Stimulated activated CD8-positive, alpha-beta memory T cell treated with anti-CD3 and anti-CD28 coated beads, Interleukin-2, amount 100 ng/mL, for 1 hour (primary cell): ENCODE results near the gene GPHA2.

Experiments
- DNase-seq, 2 donors: peaks; one replicate each; pipeline ENCODE4 v3.0.0-alpha.2; 2020; ENCODE audit warnings: low read depth in 2 of 2

Gene GPHA2

DNA sequence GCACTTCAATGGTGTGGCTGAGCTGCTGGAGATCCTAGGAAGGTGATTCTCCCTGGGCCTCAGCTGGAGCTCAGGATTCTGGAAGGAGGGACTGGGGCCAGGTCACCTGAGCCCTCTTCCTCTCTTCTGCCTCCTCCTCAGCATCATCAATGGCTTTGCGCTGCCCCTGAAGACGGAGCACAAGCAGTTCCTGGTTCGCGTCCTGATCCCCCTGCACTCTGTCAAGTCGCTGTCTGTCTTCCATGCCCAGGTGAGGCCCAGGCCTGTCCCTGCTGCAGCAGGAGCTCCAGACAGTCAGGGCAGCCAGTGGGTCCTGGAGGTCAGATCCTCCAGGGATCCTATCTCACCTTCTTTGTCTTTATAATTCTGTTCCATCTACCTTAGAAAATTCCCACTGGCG is 5.4 kb downstream of the GPHA2 start:
- DNase-seq: no peak

DNA sequence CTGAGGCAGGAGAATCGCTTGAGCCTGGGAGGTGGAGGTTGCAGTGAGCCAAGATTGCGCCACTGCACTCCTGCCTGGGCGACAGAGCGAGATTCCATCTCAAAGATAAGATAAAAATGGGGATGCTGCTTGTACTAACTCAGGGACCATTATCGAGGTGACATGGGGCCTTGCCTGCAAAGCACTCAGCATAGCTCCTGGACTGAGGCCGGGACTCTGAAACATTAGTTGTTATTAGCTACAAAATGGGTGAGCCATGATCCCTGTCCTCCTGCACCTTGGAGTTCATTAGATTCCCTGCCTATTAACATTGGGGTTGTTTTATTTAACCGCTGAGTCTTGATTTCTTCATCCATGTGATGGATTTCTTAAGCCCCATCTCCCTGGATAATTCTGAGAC is 6.1 kb downstream of the GPHA2 start:
- DNase-seq: no peak

DNA sequence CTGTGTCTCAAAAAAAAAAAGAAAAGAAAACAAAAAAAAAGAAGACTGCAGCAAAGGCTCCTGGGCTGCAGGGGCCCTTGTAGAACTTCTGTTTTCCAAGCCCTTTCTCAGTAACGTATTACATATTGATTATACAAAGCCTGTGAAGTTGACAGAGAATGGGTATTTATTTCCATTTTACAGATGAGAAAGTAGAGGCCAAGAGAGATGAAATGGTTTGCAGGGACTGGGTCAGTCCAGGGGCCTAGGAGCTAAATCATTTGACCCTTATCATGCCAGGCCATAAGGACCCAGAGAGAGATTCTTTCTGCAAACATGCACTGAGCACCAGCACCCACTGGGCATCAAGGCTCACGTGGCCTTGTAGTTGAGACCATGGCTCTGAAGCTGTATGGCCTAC is 6.7 kb downstream of the GPHA2 start:
- DNase-seq: no peak

DNA sequence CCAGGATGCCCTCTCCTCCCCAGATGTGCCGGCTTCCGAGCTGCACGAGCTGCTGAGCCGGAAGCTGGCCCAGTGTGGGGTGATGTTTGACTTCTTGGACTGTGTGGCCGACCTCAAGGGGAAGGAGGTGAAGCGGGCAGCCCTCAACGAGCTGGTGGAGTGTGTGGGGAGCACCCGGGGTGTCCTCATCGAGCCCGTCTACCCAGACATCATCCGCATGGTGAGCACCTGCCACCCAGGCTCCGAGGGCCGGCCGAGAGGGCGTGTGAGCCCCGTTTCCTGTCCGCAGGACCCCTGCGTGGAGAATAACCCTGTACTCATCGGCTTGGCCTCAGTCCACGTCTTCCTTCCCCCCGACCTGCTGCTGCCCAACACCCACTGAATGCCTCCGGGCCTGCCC is 9.0 kb downstream of the GPHA2 start:
- no peak for DNase-seq

DNA sequence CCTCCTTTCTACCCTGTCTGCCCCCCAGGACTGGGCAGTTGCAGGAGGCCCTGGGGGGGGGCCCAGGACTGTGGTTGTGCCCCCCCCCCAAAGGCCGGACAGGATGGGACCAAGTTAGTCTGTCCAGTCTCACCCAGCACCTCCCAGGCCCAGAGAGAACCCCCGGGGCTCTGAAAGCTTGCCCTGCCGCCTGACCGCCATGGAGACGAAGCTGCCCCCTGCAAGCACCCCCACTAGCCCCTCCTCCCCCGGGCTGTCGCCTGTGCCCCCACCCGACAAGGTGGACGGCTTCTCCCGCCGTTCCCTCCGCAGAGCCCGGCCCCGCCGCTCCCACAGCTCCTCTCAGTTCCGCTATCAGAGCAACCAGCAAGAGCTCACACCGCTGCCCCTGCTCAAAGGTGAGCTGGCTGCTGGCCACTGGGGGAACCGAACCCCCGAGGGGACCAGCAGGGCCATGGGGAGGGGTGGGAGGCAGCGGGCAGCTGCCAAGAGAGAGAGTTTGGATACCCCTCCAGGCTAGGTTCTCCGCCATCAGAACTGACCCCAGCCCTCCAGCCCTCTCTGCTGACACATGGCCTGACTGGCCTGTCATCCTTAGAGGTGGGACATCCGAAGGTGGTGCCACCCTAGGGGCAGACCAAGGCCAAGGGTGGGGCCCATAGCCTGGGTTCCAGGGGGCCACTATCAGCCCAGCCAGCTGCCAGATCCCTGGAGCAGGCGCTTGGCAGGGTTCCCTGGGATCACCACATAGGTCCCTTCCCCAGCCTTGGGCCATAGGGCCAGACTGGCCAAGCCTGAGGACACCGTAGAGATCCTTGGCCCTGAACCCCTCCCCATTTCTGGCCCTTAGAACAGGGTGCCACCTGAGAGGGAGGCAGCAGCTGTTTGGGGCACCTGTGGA is 9.9 kb downstream of the GPHA2 start:
- no peak for DNase-seq

DNA sequence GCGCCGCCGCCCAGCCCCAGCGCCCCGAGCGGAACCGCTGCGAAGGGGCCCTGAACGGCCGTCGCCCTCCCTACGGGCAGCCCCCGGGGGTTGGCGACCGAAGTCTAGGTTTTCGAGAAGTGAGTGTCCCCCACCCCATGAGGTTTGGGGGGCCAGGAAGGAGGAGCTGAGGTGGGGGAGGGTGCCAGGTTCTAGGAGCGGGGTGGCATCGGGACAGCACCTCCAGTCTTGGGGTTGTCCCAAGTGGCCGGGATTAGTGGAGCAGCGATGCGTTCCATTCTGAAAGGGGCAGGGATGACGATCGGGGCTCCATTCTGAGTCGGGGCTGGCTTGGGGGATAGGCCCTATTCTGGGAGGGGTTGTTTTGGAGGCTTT is 10.8 kb downstream of the GPHA2 start:
- DNase-seq: no peak

DNA sequence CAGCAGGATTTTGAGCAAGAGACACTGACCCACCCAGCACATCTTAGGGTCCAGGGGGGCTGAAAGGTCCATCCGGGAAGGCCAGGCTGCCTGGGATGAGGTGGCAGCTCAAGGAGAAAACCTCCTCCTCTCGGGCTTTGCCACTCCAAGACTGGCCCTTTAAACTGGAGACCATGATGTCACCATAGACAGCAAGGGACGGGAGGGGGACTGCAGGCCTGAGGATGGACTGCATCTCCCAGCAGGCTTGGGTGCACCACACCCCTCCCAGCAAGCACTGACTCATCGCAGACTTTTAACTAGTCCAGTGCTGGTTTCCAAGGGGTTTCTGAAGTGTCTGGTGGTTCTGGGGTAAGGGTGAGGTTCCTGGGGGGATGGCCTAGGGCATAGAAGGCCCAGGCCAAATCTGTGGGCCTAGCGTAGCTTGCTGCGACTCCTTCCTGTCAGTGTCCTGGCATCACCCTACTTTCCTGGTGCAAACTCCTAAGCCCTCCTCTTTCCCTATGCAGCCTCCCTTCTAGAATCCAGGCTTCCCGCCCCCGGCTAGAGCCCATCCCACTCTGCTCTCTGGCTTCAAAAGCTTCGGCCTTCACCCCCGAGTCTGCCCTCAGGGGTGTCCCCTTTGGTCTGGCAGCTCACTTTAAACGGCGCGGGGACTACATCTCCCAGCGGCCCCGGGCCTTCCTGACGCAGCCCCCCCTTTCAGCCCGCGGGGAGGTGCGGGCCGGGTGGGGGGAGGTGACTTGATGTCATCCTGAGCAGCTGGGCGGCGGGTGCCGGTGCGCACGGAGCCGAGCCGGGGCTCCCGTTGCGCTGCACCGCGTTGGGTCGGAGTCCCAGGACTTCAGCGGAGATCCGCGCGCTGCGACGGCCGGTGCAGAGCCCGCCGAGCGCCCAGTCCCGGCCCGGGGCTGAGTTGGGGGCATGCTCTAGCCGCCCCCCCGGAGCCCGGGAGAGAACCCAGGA is 11.5 kb downstream of the GPHA2 start, which contains the start of gene PPP2R5B:
Gene PPP2R5B, plus strand, starts transcription at position 746 of the 966 bp plus-strand sequence. CDS start 1,046 bp downstream, outside the sequence.
- peak; percentile 71 to 83 for DNase-seq

DNA sequence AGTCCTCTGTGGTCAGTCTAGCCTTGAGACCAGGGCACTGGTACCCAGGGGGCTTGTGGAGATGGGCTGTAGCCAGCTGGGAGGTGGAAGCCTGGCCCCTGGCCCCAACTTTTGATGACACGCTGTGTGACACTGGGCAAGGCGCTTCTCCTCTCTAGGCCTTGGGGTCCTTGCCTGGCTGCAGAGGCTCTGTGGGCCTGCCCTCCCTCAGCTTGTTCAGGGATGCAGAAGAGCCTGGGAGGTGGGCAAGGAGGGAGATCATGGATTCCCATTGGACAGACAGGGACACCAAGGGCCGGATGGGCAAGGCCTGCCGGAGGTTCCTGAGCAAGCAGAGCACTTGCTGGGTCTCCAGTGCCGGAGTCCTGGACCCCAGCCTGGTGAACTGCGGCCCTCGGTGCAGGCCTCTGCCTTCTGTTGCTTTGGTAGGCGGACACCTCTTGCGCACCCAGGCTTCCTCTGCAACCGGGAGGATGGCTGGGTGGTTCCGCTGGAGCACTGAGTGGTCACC is 12.5 kb downstream of the GPHA2 start:
- no peak for DNase-seq

DNA sequence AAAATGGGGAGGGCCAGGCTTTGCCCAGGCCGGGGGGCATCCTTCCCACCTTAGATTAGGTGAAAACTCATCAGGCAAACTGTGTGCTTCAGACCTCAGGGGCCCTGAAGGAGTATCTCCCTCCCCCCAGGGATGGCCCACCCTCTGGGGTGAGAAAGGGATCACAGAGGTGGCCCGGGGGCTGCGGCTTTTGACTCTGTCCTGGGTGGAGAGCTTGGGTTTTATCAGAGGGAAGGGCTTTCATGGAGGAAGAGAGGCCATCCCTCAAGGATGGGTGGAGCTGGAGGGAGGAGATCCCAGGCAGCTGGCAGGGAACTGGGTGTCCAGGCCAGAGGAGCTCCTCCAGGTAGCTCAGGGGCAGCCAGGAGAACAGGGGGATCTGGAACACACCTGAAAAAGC is 14.3 kb downstream of the GPHA2 start:
- DNase-seq: no peak

DNA sequence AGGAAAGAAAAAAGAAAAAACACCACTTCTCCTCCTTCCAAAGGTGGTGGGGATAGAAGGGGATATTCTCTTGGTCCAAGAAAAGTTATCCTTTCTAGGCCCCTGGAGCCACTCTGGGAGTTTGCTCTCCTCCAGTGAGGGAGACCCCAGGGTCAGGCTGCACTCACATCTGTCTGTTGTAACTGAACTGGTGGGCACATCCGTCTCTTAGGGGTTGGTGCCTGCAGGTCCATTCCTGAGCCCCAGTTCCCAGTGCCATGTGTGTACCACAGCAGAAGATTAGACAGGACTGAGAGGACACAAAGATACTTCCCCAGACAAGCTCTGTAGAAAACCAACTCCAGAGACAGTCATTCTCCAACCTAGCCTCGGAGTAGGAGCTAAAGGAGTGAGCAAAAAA is 15.6 kb downstream of the GPHA2 start:
- no peak for DNase-seq

DNA sequence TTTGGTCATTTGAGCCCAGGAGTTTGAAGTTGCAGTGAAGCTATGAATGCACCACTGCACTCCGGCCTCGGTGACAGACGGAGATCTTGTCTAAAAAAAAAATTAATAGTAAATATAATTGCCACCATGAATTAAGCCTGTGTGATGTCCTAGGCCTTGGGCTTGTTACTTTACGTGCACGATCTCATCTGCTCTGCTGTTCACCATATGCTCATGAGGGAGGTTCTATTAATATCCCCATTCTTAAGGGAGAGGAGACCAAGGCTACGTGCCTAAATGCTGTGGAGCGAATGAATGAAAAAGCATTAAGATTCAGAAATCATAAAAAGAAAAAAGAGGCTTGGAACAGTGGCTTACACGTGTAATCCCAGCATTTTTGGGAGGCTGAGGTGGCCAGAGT is 16.1 kb downstream of the GPHA2 start:
- DNase-seq: no peak

DNA sequence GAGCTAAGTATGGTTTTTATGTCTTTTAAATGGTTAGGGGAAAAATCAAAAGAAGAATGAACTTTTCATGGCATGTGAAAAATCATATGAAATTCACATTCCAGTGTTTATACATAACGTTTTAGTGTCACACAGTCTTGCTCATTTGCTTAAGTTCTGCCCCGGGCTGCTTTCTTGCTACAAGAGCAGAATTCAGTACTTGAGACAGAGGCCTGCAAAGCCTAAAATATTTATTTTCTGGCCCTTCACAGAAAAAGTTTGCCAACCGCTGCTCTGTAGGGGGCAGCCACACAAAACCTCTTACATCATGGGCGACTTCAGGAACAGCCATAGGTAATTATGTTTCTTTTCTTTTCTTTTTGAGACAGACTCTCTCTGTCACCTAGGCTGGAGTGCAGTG is 17.7 kb downstream of the GPHA2 start:
- DNase-seq: no peak

DNA sequence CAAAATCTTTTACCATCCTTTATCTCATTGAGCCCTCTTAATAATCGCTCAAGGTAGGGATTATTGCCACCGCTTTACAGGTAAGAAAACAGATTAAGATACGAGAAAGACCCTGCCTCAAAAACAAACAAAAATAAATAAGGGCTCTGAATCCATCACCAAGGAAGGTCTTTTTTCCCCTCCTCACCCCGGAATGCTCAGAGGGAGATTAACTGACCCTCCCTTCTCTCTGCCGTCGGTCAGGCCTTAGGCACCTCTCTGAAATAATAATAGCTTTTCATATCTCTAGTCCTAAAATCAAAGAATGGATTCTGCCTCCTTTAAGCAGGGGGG is 18.1 kb downstream of the GPHA2 start:
- DNase-seq: no peak

DNA sequence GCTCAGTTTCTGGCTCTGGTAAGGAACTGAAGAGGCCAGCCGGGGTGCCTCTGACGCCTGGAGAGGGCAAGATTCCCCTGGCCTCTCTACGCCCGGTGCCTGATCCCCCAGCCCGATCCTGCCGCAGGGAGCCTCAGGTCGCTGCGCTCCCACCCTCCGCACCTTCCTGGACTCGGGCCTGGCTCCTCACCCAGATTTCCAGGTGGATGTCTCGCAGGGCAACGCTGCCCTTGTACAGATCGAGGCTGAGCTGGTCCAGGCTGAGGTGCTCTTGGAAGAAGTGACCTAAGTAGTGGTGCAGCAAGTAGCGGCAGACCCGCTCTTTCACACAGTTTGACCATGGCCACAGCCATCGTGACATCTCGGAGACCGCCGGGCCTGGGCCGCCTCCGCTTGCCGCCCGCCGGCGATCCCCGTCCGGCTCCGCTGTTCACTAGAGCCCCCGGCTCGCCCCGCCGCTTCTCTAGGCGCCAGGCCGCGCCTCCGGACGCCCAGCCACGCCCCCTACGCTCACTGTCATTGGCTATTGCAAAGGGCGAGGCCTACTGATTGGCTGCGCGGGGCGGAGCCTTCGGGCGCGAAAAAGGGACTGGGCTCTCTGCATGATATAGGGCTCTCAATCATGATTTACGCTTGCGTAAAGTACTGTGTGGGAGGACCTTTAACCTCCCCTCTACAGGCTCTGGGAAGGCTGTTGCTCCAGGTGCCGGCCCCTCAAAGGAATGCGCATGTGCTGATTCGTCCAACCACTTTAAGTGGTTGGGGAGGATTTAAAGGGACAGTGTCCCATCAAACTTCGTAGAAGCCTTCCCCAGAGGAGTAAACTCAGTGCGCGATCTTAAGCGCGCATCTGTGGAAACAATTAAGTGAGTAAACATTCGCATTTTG is 18.7 kb downstream of the GPHA2 start, which contains the start of gene ATG2A:
Gene ATG2A, minus strand, starts transcription at position 435 of the 888 bp plus-strand sequence. Its CDS starts 74 bp downstream, at position 361.
- DNase-seq: peak; percentile 96 to 98

DNA sequence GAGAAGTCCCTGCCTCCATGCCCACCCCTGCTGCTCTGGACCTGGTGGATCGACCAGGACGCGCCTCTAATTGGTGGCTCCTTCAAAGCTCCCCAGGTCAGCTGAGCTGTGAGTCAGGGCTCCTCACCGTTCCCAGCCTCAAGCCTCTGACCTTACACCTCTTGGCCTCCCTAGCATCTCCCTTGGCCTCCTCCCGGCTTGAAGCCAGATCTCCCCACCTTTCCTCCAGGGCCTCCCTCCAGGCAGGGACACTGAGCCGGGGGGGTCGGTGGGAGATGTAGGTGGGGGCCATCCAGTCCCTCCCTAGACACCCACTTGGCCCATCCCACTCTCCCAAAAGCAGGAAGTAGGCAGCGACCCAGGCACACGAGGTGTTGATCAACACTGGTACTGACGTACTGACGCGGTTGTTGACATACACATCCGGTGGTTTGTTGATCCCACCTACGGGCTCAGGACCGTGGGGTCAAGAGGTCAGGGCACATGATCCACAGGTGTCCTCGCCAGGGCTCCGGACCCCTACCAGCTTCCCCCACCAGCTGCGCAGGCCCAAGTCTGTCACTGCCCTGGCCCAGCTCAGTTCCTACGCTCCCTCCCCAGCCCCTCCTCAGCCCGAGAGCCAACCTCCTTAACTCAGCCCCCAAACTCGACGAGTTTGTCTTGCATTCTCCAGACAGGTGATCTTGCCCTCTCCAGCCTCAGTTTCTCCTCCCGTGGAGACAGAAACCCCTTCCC is 19.5 kb downstream of the GPHA2 start:
- DNase-seq: peak; percentile 12 to 17

DNA sequence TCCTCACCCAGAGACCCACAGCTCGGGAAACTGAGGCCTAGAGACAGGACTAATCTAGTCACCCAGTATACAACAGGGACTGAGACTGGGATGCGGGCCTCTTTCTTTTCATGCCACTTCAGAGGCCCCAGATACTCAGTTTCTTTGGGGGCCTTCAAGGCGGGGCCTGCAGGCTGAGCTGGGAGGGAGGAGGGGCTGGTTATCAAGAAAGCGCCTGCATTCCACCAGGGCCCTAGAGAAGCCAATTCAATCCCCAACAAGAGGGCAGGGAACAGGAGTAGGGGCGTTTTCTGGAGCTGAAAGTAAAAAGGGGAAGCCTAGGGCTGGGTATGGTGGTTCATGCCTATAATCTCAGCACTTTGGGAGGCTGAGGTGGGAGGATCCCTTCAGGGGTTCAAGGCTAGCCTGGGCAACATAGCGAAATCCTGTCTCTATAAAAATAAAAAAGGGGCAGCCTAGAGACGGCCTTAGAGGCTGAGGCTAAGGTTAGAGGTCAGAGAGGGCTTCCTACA is 20.3 kb downstream of the GPHA2 start:
- no peak for DNase-seq

DNA sequence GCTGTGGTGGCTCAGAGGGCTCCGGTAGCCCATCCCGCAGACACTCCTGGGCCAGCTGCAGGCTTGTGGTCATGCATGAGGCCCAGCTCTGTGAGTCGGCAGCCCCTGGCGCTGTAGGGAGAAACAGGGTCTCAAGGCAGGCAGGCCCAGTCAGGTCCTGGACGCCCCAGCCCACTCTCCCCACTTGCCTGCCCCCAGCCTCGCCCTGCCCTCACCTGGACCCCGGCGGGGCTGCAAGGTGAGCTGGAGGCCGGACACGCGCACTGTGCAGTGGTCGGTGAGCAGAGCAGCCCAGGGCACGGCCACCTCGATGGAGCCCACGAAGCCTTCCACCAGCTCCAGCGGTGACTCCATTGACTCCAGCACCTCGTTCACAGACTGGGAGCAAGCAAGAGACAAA is 21.6 kb downstream of the GPHA2 start:
- no peak for DNase-seq

DNA sequence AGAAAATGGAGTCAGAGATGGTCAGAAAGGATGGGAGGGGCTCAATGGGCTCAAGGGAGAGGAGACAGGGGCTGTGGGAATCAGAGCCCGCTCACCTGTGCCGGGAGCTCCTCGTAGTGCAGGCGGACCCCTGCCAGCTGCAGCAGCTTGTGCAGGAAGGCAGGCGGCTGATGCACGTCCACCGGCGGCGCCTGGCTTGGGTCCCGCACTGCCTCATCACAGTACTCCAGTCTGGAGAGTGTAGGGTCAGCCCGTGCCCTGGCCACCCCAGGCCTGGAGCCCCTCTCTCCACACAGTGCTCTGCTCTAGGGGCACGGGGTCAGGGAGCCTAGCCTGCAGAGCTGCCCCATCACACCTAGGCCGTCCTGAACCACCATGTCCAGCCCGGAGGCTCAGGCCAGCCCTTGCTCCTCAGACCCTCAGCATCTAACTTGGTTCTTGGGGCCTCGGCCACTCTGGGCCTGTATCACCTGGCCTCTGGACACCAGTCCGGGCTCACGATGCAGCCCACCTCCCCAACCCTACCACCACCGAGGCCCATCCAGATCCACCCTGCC is 22.4 kb downstream of the GPHA2 start:
- DNase-seq: no peak

DNA sequence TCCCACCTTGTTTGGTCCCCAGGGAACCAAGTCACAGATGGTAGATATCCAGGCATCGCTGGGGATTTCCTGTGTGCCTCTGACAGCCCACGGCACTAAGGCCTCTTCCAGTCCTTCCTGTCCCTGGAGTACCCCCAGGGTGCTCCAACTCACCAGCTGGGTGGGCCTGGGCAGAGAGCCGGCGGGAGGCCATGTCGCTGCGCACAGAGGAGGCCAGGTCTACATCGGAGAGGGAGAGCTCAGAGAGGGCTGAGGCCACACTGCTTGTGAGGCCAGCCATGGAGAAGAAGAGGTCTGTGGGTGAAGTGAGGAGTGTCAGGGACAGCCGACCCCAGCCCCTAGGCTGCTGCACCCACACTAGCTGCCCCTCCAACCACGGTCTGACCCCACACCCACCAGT is 24.0 kb downstream of the GPHA2 start:
- DNase-seq: no peak

DNA sequence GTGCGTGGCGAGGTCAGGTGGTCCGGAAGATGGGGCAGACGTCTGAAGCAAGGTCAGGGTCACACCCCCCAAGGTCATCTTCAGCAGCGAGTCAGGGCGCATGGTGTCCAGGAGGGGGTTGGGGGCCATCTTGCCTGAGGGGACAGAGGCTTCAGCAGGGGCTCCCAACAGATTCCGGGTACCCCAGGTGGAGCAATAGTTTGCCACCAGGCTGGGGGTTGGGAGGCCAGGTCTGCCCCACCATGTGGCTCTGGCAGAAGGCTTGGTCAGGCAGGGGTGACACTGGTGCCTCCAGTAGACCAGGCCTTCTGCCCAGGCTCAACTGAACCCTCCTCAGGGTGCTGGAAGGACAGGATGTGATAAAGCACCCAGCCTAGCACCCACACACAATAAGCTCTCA is 24.6 kb downstream of the GPHA2 start:
- DNase-seq: no peak
